ENCODE data around the gene TCEAL4.

The TCEAL4 gene

GRCh38 chrX:103628386-103629317 lies 43.3 kb downstream of the TCEAL4 start, which contains the start of gene TCEAL1:
TCEAL1 (plus strand) TSS chrX:103628975; CDS start chrX:103629917, 942 bp downstream.
- Histone ChIP-seq H3K9ac (ENCODE audit: low read depth, low read length) (peak within 1 kb of the TSS; percentile 67), H3K27me3 (ENCODE audit: insufficient read depth, low read length) (no peaks in the 10 kb centered on the region), H3K4me3 (ENCODE audit: low read length) (peak within 1 kb of the TSS; percentile 92), H3K4me1 (ENCODE audit: insufficient read depth, low read length) (peaks cover 12% of the 10 kb centered on the region; the same call in 1 of the 2 replicates), H3K9me3 (ENCODE audit: insufficient read depth, low read depth, low read length) (no peaks in the 10 kb centered on the region), H3K27ac (ENCODE audit: low read depth, low read length) (peak within 1 kb of the TSS; percentile 81), H3K36me3 (ENCODE audit: insufficient read depth, low read length) (no peaks in the 10 kb centered on the region)
- WGBS, result 8% methylated on average over 16 of the region's 32 CpGs

GRCh38 chrX:103629318-103630170 lies 44.2 kb downstream of the TCEAL4 start:
- Histone ChIP-seq H3K9me3 (ENCODE audit: insufficient read depth, low read depth, low read length) (no peaks in the 10 kb centered on the region), H3K27ac (ENCODE audit: low read depth, low read length) (peak overlapping the region; percentile 81), H3K9ac (ENCODE audit: low read depth, low read length) (peak overlapping the region; percentile 67), H3K4me1 (ENCODE audit: insufficient read depth, low read length) (peaks cover 7% of the 10 kb centered on the region; the same call in 1 of the 2 replicates), H3K4me3 (ENCODE audit: low read length) (peak overlapping the region; percentile 92), H3K27me3 (ENCODE audit: insufficient read depth, low read length) (no peaks in the 10 kb centered on the region), H3K36me3 (ENCODE audit: insufficient read depth, low read length) (no peaks in the 10 kb centered on the region)
- under 1% methylated on average over 47 of the region's 49 CpGs for WGBS

GRCh38 chrX:103630171-103630511 lies 44.8 kb downstream of the TCEAL4 start:
- 30% methylated on average over 6 of the region's 6 CpGs for WGBS
- H3K9me3 ChIP-seq (ENCODE audit: insufficient read depth, low read depth, low read length), result no peaks in the 10 kb centered on the region
- H3K27me3 ChIP-seq (ENCODE audit: insufficient read depth, low read length), result no peaks in the 10 kb centered on the region
- peaks cover 7% of the 10 kb centered on the region; the same call in 1 of the 2 replicates for H3K4me1 ChIP-seq (ENCODE audit: insufficient read depth, low read length)
- H3K36me3 ChIP-seq (ENCODE audit: insufficient read depth, low read length), result no peaks in the 10 kb centered on the region
- H3K9ac ChIP-seq (ENCODE audit: low read depth, low read length), result peak overlapping the region; percentile 67; the same call in 1 of the 2 replicates
- H3K27ac ChIP-seq (ENCODE audit: low read depth, low read length), result no peak overlapping the region; the same call in 1 of the 2 replicates
- peak overlapping the region; percentile 92 for H3K4me3 ChIP-seq (ENCODE audit: low read length)

- Histone ChIP-seq H3K36me3 (ENCODE audit: insufficient read depth, low read length) (no peaks in the 10 kb centered on the region), H3K4me3 (ENCODE audit: low read length) (no peak overlapping the region), H3K9ac (ENCODE audit: low read depth, low read length) (no peak overlapping the region), H3K27ac (ENCODE audit: low read depth, low read length) (no peak overlapping the region), H3K27me3 (ENCODE audit: insufficient read depth, low read length) (no peaks in the 10 kb centered on the region), H3K9me3 (ENCODE audit: insufficient read depth, low read depth, low read length) (no peaks in the 10 kb centered on the region), H3K4me1 (ENCODE audit: insufficient read depth, low read length) (peaks cover 7% of the 10 kb centered on the region; the same call in 1 of the 2 replicates)
- WGBS, result 95% methylated on average over 5 of the region's 5 CpGs
Measured at GRCh38 chrX:103631145-103631544, 45.8 kb downstream of the TCEAL4 start.

- H3K9ac ChIP-seq (ENCODE audit: low read depth, low read length), result no peak overlapping the region
- no peak overlapping the region for H3K4me3 ChIP-seq (ENCODE audit: low read length)
- H3K36me3 ChIP-seq (ENCODE audit: insufficient read depth, low read length), result no peaks in the 10 kb centered on the region
- H3K27me3 ChIP-seq (ENCODE audit: insufficient read depth, low read length), result no peaks in the 10 kb centered on the region
- peaks cover 4% of the 10 kb centered on the region; the same call in 1 of the 2 replicates for H3K4me1 ChIP-seq (ENCODE audit: insufficient read depth, low read length)
- H3K27ac ChIP-seq (ENCODE audit: low read depth, low read length), result no peak overlapping the region
- WGBS, result 53% methylated on average over 1 of the region's 2 CpGs
- H3K9me3 ChIP-seq (ENCODE audit: insufficient read depth, low read depth, low read length), result no peaks in the 10 kb centered on the region
Measured at GRCh38 chrX:103635436-103635835, 50.1 kb downstream of the TCEAL4 start.

Data from HUES64 (cell line).